AG10803 (cell line): ENCODE data around the gene SFMBT2.
A peak's percentile ranks its signal among the peaks of the same experiment; 100 is the strongest.

Experiments
- DNase-seq: peaks from one replicate; pipeline ENCODE4 v3.0.0; 2010; ENCODE audit warnings: low read depth
- H3K4me3 ChIP-seq: 2 replicates; pipeline ENCODE4 v1.5.1; 2011; ENCODE audit warnings: mild to moderate bottlenecking, low read length, control low read depth
- TF ChIP-seq, protein P1 (sequence below): conservative IDR thresholded peaks from 2 replicates; pipeline ENCODE4 v1.5.1; 2011; ENCODE audit warnings: mild to moderate bottlenecking, low read length, control low read depth, inconsistent platforms

The SFMBT2 gene

DNA sequence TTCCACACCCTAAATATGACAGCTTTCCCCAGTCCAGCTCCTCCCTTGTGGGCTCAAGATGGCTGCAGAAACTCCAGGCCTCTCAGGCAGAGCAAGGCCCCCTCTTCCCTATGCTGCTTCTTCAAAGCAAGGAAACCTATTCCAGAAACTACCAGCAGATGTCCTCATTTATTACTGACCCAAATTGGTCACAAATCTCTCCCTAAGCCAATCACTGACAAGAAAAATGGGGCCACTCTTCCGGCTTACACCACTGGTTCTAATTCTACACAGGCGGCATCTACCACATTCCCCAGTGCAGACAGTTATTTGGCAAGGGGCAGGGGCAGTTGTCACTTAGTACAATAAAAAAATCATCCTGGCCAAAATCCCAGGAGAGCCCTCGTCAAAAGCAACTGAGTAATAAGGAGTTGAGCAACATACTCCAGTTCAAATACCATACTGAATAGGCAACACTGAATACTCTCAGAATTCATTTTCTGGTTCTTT, 150.4 kb downstream of the SFMBT2 start:
- peak; percentile 89 for DNase-seq
- no peak overlapping the region for H3K4me3 ChIP-seq
- TF ChIP-seq, protein P1, sequence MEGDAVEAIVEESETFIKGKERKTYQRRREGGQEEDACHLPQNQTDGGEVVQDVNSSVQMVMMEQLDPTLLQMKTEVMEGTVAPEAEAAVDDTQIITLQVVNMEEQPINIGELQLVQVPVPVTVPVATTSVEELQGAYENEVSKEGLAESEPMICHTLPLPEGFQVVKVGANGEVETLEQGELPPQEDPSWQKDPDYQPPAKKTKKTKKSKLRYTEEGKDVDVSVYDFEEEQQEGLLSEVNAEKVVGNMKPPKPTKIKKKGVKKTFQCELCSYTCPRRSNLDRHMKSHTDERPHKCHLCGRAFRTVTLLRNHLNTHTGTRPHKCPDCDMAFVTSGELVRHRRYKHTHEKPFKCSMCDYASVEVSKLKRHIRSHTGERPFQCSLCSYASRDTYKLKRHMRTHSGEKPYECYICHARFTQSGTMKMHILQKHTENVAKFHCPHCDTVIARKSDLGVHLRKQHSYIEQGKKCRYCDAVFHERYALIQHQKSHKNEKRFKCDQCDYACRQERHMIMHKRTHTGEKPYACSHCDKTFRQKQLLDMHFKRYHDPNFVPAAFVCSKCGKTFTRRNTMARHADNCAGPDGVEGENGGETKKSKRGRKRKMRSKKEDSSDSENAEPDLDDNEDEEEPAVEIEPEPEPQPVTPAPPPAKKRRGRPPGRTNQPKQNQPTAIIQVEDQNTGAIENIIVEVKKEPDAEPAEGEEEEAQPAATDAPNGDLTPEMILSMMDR = peak; percentile 49

DNA sequence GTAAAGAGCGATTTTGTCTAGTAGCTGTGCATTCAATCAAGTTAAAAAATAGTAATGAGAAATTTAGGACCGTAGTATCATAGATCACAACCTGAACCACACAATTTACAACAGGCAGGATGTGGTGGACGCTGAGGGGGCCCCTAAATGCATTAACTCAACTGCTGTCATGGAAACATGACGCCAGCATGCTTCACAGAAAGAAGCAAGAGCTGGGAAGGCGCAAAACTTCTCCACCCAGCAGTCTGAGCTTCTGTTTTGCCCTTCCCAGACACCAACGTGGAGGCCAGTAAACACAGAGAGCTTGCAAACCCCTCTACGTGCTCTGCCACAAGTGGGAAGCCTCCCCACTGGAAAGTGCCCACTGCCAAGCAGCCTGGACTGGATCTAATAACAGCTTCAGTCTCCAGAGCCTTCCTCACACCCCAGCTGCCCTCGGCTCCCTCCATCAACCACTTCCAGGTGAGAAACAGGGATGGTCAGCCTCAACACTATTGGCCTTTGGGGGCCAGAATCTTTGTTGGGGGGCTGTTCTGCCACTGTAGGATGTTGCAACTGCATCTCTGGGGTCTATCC, 151.8 kb downstream of the SFMBT2 start:
- no peak overlapping the region for H3K4me3 ChIP-seq

GRCh38 chr10:7255517-7255916, 155.3 kb downstream of the SFMBT2 start:
- DNase-seq = no peak
- TF ChIP-seq, protein P1 = no peak
- H3K4me3 ChIP-seq = no peak overlapping the region

More for the DNA sequence above, 151.8 kb downstream of the SFMBT2 start:
- TF ChIP-seq, protein P1 = no peak
- no peak for DNase-seq

- no peak for DNase-seq
- H3K4me3 ChIP-seq = no peak overlapping the region
- TF ChIP-seq, protein P1 = no peak
Observed at GRCh38 chr10:7251696-7252465, 159.0 kb downstream of the SFMBT2 start.

- TF ChIP-seq, protein P1 = no peak
- no peak for DNase-seq
- no peak overlapping the region for H3K4me3 ChIP-seq
Observed at GRCh38 chr10:7250236-7250635, 160.6 kb downstream of the SFMBT2 start.

GRCh38 chr10:7248585-7249164, 162.2 kb downstream of the SFMBT2 start:
- H3K4me3 ChIP-seq = no peak overlapping the region
- DNase-seq = no peak
- TF ChIP-seq, protein P1 = no peak
